GM19463 (cell line): Measurements from ENCODE around the gene MYOZ3.

Experiments used
- ATAC-seq: cut with Tn5 transposase; IDR thresholded peaks from one replicate; pipeline ENCODE4 v1.9.1; 2021; ENCODE audit warnings: mild to moderate bottlenecking, moderate library complexity; ENCODE audit not compliant: unreplicated experiment

The MYOZ3 gene

GRCh38 chr5:150656191-150657132 is 4.6 kb upstream of the MYOZ3 start:
- ATAC-seq: peak; percentile 83

DNA sequence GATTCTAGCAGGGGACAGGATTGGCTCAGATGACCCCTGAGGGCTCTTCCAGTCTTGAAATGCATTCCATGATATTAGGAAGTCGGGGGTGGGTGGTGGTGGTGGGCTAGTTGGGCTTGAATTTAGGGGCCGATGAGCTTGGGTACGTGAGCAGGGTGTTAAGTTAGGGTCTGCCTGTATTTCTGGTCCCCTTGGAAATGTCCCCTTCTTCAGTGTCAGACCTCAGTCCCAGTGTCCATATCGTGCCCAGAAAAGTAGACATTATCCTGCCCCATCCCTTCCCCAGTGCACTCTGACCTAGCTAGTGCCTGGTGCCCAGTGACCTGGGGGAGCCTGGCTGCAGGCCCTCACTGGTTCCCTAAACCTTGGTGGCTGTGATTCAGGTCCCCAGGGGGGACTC is 2.9 kb upstream of the MYOZ3 start:
- ATAC-seq: no peak

- ATAC-seq: no peak
Measured at GRCh38 chr5:150658699-150659265, 2.3 kb upstream of the MYOZ3 start.

- no peak for ATAC-seq
Measured at GRCh38 chr5:150659360-150660107, 1.5 kb upstream of the MYOZ3 start.

GRCh38 chr5:150660108-150660831 is 781 bp upstream of the MYOZ3 start:
- no peak for ATAC-seq

GRCh38 chr5:150661821-150662596 is 958 bp downstream of the MYOZ3 start:
- no peak for ATAC-seq

- no peak for ATAC-seq
Measured at GRCh38 chr5:150662731-150663516, 1.9 kb downstream of the MYOZ3 start.

DNA sequence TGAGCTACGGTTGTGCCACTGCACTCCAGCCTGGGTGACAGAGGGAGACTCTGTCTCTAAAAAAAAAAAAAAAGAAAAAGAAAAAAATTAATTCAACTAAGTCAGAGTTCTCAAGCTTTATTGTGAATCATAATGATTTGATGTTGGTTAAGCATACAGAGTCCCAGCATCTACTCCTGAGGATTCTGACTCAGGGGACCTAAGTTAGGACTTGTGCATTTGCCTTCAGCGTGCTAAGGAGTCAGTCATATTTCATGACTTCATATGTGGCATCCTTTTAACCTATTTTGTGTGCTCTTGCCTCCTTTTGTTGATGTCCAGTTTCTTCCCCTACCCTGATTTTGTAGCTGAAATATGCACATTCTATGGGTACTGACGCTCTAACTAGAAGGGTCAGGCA is 2.9 kb downstream of the MYOZ3 start:
- ATAC-seq: no peak

GRCh38 chr5:150665044-150665443 is 4.0 kb downstream of the MYOZ3 start:
- ATAC-seq: no peak

DNA sequence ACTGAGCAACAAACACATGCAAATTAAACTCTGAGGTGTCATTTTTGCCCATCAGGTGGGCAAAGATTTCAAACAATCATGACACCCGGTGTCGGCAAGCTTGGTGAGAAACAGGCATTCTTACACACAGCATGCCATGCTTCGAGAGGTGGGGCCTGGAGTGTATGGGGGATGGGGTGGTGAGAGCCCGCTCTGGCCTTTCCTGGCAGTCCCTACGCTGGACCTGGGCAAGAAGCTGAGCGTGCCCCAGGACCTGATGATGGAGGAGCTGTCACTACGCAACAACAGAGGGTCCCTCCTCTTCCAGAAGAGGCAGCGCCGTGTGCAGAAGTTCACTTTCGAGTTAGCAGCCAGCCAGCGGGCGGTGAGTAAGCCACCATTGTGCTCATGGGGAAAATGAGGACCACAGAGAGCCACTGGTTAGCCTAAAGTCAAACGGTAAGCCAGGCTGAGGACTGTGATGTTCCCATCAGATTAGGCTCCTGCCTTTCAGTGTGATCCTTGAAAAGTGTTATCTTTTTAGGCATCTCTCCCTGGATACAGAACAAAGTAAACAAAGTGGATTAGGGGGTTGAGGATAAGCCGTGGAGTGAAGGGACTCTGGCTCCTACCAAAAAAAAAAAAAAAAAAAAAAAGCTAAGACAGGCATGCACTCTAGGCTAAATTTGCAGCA is 9.4 kb downstream of the MYOZ3 start:
- no peak for ATAC-seq

GRCh38 chr5:150670948-150671310 is 9.9 kb downstream of the MYOZ3 start:
- ATAC-seq: no peak

GRCh38 chr5:150671509-150672236 is 10.6 kb downstream of the MYOZ3 start:
- no peak for ATAC-seq

DNA sequence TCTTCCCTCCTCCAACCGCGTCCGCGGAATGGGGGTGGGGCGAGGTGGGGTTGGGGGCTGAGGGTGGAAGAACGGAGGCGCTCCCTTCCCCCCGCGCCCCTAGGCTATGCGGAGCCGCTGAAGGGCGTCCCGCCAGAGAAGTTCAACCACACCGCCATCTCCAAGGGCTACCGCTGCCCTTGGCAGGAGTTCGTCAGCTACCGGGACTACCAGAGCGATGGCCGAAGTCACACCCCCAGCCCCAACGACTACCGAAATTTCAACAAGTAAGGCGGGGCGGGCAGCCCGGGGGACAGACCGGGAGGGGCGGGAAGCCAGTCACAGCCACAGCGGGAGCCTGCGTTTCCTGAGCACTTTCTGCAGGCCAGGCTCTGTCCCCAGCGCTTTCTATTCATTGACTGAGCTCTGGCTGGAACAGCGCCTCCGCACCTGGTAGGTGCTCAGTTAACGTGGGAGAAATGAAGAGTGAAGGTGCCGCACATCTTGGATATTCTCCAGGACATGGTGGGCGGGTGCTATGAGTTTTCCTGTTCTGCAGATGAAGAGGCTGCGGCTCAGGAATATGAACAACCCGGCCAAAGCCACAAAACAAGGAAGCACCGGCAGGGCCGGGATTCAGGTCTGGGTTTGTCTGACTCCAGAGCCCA is 11.3 kb downstream of the MYOZ3 start:
- peak; percentile 57 for ATAC-seq

- no peak for ATAC-seq
Measured at GRCh38 chr5:150672884-150673275, 11.8 kb downstream of the MYOZ3 start.

DNA sequence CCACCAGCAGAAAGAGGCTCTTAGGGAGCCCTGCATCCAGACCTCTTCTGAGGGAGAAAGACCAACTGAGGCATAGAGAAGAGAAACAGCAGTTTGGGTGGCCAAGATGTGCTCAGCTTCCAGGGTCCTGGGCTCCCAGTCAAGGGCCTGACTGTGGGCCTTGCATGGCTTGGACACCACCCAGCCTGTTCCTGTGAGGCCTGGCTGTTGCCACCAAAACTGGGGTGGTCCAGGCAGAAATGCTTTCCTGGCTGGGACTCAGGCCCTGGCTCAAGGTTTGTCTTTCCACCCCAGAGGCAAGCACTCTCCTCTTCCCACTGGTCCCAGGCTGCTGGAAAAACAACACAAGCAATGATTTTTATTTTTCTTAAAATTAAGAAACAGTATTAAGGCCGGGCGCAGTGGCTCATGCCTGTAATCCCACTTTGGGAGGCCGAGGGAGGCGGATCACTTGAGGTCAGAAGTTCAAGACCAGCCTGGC is 13.3 kb downstream of the MYOZ3 start:
- no peak for ATAC-seq

DNA sequence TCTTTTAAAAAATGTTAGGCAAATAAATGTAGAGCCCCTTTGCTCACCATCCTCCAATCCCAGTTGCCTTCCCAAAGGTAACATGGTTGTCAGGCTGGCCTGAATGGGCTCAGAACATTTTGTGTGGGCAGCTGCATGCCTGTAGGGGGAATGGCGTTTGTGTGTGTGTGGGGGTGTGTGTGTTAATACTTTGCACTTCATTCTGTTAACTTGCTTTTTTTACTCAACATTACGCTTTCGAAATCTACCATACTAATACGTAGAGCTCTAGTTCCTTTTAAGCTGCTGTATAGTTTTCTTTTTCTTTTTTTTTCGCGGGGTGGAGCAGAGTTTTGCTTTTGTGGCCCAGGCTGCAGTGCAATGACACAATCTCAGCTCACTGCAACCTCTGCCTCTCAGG is 14.0 kb downstream of the MYOZ3 start:
- ATAC-seq: no peak

- no peak for ATAC-seq
Measured at GRCh38 chr5:150676578-150676977, 15.5 kb downstream of the MYOZ3 start.

DNA sequence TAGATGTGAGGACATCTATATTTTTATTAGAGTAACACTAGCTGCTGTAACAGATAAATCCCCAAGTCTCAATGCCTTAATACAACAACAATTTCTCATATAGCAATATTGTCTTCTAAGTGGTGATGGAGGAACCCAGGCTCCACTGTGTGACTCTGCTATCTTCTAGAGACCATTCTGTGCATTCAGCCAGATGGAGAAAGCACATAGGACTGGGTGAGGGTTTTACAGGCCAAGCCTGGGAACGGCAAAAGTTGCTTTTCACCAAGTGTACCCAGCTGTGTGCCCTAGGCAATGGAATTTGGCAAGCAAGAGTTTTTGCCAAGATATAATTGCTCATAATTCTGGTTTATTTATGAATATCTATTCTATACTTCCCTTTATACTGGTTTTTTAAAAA is 28.1 kb downstream of the MYOZ3 start:
- no peak for ATAC-seq
